ENCODE data around the gene AKT1S1.

DNA sequence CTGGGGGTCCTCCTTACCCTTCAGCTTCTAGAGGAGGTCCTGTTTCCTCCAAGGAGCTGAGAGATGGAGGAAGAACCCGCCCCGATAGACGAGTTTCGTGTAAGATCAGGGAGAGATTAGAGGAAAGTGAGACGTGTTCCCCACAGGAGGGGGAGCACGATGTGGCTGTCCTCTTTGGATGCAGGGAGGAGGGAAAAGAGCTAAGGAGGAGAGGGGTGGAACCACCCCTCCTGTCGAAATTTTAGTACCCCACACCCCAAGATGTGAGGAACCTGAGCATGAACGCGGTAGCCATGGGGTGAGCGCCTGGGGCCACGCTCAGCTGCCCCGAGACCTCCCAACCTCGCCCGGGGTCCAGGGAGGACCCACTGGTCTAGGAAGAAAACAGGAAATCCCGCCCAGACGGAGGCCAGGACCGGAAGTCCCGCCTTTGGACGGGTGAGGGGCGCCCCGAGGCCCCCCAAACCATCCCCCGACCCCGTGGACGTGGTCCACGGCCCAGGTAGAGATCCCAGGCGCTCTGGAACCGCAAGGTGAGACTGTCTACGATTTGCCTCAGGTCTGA lies 1.2 kb downstream of the AKT1S1 start:
- TF ChIP-seq CTCF (IDR thresholded peaks at IDR 0.05) (no peak), EP300 (IDR thresholded peaks at IDR 0.05) (no peak), POLR2AphosphoS5 (IDR thresholded peaks at IDR 0.05) (no peak)

All from esophagus muscularis mucosa (tissue), 4 donors.